Measurements from ENCODE around the gene MYO3A. TPM values are rescaled to one million over a fixed set of nuclear protein-coding genes. Genes with fewer than 3 reads are reported as not detected.

Gene MYO3A, protein sequence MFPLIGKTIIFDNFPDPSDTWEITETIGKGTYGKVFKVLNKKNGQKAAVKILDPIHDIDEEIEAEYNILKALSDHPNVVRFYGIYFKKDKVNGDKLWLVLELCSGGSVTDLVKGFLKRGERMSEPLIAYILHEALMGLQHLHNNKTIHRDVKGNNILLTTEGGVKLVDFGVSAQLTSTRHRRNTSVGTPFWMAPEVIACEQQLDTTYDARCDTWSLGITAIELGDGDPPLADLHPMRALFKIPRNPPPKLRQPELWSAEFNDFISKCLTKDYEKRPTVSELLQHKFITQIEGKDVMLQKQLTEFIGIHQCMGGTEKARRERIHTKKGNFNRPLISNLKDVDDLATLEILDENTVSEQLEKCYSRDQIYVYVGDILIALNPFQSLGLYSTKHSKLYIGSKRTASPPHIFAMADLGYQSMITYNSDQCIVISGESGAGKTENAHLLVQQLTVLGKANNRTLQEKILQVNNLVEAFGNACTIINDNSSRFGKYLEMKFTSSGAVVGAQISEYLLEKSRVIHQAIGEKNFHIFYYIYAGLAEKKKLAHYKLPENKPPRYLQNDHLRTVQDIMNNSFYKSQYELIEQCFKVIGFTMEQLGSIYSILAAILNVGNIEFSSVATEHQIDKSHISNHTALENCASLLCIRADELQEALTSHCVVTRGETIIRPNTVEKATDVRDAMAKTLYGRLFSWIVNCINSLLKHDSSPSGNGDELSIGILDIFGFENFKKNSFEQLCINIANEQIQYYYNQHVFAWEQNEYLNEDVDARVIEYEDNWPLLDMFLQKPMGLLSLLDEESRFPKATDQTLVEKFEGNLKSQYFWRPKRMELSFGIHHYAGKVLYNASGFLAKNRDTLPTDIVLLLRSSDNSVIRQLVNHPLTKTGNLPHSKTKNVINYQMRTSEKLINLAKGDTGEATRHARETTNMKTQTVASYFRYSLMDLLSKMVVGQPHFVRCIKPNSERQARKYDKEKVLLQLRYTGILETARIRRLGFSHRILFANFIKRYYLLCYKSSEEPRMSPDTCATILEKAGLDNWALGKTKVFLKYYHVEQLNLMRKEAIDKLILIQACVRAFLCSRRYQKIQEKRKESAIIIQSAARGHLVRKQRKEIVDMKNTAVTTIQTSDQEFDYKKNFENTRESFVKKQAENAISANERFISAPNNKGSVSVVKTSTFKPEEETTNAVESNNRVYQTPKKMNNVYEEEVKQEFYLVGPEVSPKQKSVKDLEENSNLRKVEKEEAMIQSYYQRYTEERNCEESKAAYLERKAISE (N-terminal part only)
- not detected for total RNA-seq
- 0.11 TPM for polyA plus RNA-seq
- long read RNA-seq, donor 1 = 0 reads
- long read RNA-seq, donor 2 = 0 reads
- long read RNA-seq, donor 3 = 0 reads
- long read RNA-seq, donor 4 = 0 reads

DNA sequence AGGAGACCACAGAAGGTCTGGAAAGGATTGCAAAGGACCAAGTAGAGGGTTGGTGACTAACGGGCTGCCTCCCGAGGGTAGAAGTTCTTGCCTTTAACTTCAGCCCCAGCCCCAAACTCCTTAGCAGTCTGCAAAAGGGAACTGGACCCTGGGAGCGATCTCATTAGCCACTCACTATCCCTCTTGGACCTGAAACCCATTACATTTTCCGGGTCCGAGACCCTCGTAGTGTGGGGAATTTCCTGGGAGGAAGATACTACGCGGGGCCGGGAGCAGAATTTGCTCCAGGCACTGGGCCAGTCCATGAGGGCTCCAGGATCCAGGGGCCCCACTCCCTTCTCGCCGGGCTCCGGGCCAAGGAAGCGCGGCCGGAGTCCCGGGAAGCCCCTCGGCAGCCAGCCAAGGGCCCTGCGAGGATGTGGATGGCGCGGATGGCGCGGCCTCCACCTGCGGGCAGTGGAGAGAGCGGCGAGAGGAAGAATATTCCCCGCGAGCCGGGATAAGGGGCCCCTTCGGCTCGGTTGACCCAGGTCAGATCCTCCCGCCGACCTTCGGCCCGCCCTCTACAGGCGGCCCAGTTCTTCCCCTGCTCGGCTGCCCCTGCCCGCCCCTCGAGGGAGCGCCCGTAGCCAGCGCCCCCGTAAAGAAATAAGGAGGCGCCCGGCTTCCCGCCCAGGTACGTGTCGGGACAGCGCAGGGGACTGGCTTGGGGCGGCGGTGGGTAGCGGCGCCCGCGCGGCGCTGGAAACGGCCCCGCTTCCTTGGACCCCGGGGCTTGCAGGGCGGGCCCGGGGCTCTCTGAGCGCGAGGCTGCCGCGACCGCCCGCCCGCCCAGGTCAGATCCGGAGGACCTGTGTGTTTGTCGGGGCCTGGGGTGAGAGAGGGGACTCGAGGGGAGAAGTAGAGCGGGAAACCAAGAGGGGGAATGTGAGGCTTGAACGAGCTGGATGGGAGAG is at the start of gene MYO3A:
TSS of gene MYO3A (plus strand) at position 577 of the 956 bp plus-strand sequence. CDS start 17,882 bp downstream, outside the sequence.
- 4% methylated on average over 73 of the region's 73 CpGs for WGBS
- ATAC-seq = peak; percentile 35 to 36
- peak in 2 of 3 donors; percentile 60 to 61 for DNase-seq
- H3K27me3 ChIP-seq (ENCODE audit: control insufficient read depth, insufficient read depth) = peaks cover 4% of the 10 kb centered on the region
- H3K9me3 ChIP-seq (ENCODE audit: control insufficient read depth, low read length) = no peaks in the 10 kb centered on the region
- intact Hi-C loops (cut with DNase I) = no loop called here
- H3K27ac ChIP-seq (ENCODE audit: low read length) = no peak within 1 kb of the TSS
- peak within 1 kb of the TSS; percentile 35 for H3K4me3 ChIP-seq (ENCODE audit: low read length)
- H3K4me1 ChIP-seq (ENCODE audit: control insufficient read depth, insufficient read depth, low read length) = no peaks in the 10 kb centered on the region

DNA sequence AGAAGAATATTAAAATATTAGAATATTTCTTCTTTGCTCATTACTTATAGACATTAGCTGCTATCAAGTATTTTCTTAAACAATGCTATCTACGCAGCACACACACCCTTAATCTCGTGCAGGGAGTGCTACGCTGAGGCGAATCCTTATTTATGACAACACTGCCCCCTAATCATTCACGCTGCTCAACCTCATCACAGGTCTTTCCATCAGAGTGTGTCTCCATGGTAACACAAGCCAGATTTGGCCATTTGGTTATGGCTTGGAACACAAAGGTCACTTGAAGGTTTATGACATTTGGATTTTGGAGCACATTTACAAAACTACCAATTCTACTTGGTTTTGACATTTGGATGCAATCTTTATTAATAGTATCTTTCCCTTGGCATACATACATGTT is 45.4 kb upstream of the MYO3A start:
- Histone ChIP-seq H3K27me3 (ENCODE audit: control insufficient read depth, insufficient read depth) (no peaks in the 10 kb centered on the region), H3K4me1 (ENCODE audit: control insufficient read depth, insufficient read depth, low read length) (no peaks in the 10 kb centered on the region), H3K4me3 (ENCODE audit: low read length) (no peak overlapping the region), H3K9me3 (ENCODE audit: control insufficient read depth, low read length) (peaks cover 2% of the 10 kb centered on the region), H3K27ac (ENCODE audit: low read length) (no peak overlapping the region)
- DNase-seq = no peak
- ATAC-seq = no peak
- WGBS = 57% methylated on average over 5 of the region's 5 CpGs
- intact Hi-C loops (cut with DNase I) = no loop called here

DNA sequence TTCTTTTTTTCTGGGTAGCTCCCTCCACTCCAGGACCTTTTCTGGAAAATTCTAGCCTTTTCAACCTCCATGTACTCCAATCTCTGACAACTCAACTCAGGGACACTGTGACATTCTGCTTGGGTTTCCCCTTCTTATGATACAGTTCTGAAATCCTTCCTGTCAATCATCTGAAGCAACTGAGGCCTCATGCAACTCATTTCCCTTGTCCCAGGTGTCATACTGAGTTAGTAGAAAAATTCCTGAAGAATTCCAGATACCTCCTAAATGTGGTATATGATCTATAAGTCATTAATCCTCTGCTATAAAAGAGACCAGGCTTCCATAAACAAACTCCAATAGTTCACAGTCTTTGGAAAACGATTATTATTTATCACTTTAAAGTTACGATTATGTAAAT is 43.0 kb upstream of the MYO3A start:
- no peak for ATAC-seq
- Histone ChIP-seq H3K27me3 (ENCODE audit: control insufficient read depth, insufficient read depth) (no peaks in the 10 kb centered on the region), H3K27ac (ENCODE audit: low read length) (no peak overlapping the region), H3K4me1 (ENCODE audit: control insufficient read depth, insufficient read depth, low read length) (no peaks in the 10 kb centered on the region), H3K9me3 (ENCODE audit: control insufficient read depth, low read length) (peaks cover 2% of the 10 kb centered on the region), H3K4me3 (ENCODE audit: low read length) (no peak overlapping the region)
- intact Hi-C loops (cut with DNase I) = no loop called here
- WGBS = 89% methylated on average over 2 of the region's 2 CpGs
- DNase-seq = no peak

DNA sequence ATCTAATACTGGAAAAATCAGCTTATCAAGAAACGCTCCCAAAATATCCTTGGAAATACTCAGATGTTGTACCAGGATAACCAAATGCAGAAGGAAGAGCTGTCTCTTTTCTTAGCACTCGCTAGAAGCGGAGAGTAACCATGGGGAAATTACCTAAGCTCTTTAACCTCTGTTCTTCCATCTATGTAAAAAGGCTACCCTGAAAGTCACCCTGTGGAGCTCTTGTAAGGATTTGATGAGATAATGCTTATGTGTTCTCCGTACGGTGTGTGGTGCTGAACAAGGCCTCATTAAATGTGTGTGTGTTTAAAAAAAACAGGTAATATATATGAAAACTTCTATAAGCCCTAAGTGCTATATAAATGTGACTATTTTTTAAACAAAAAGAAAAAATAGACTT is 38.2 kb upstream of the MYO3A start:
- no peak overlapping the region for H3K27ac ChIP-seq (ENCODE audit: low read length)
- intact Hi-C loops (cut with DNase I) = no loop called here
- no peaks in the 10 kb centered on the region for H3K4me1 ChIP-seq (ENCODE audit: control insufficient read depth, insufficient read depth, low read length)

DNA sequence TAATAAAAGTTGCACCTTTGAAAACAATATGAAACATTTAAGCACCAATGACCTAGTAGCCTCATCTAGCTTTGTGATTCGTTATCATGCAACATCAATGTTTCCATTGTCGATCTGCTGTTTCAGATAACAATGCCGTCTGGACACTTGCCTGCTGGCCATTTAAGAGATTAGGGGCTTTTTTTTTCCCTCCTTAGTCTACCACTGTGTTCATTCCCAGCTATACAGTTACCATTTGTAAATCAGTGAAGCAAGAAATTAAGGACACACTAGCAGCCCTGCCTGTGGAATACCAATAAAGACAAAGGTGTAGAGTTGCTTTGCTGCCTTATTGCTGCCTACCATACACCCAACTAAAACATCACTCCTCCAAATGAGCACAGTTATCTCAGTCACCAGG is 37.6 kb upstream of the MYO3A start:
- H3K27me3 ChIP-seq (ENCODE audit: control insufficient read depth, insufficient read depth) = no peaks in the 10 kb centered on the region
- H3K9me3 ChIP-seq (ENCODE audit: control insufficient read depth, low read length) = peaks cover 2% of the 10 kb centered on the region
- 15% methylated on average over 3 of the region's 3 CpGs for WGBS
- no peak overlapping the region for H3K4me3 ChIP-seq (ENCODE audit: low read length)
- no peak for DNase-seq
- no peaks in the 10 kb centered on the region for H3K4me1 ChIP-seq (ENCODE audit: control insufficient read depth, insufficient read depth, low read length)
- no peak for ATAC-seq
- intact Hi-C loops (cut with DNase I) = no loop called here
- no peak overlapping the region for H3K27ac ChIP-seq (ENCODE audit: low read length)

More for the DNA sequence above, 38.2 kb upstream of the MYO3A start:
- Histone ChIP-seq H3K27me3 (ENCODE audit: control insufficient read depth, insufficient read depth) (no peaks in the 10 kb centered on the region), H3K4me3 (ENCODE audit: low read length) (no peak overlapping the region), H3K9me3 (ENCODE audit: control insufficient read depth, low read length) (peaks cover 2% of the 10 kb centered on the region)
- WGBS = 59% methylated on average over 5 of the region's 5 CpGs
- ATAC-seq (no peak), DNase-seq (no peak)

DNA sequence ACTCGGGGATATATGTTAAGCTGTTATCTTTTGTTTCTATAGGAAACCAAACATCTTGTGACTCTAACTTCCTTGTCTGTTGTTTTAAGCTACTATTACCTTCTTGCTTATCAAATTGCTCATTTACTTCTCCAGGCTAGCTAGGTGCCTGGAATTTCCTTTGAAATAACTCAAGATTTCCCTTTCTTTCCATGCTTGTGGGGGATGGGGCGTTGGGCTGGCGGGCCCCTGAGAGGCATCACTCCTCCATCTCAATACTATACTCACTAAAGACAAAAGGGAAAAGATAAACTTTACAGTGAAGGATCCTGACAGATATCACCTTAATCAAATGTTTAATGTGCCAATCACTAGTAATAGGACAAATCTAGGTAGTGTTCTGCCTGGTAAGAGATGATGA is 34.7 kb upstream of the MYO3A start:
- Histone ChIP-seq H3K4me1 (ENCODE audit: control insufficient read depth, insufficient read depth, low read length) (no peaks in the 10 kb centered on the region), H3K9me3 (ENCODE audit: control insufficient read depth, low read length) (no peaks in the 10 kb centered on the region), H3K27ac (ENCODE audit: low read length) (no peak overlapping the region), H3K27me3 (ENCODE audit: control insufficient read depth, insufficient read depth) (no peaks in the 10 kb centered on the region), H3K4me3 (ENCODE audit: low read length) (no peak overlapping the region)
- no peak for DNase-seq
- intact Hi-C loops (cut with DNase I) = no loop called here
- 54% methylated on average over 3 of the region's 3 CpGs for WGBS
- ATAC-seq = no peak

DNA sequence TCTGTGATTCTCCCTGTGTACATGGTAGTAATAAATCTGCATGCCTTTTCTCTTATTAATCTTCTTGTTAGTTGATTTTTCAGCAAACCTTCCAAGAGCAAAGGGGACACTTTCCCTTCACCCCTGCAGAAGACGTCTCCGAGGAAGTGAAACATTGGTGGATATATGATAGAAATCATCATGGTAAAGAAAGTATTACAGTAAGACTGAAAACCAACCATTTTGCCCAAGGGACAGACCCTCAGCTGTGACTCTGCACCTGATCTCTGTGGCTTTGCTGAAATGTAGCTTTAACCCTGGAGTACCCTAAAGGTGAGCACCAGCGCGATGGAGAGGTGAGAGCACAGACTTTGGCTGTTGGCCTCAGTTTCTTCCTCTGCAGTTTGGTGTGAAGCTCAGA is 32.8 kb upstream of the MYO3A start:
- H3K4me3 ChIP-seq (ENCODE audit: low read length) = no peak overlapping the region
- no peaks in the 10 kb centered on the region for H3K27me3 ChIP-seq (ENCODE audit: control insufficient read depth, insufficient read depth)
- WGBS = 90% methylated on average over 4 of the region's 4 CpGs
- H3K4me1 ChIP-seq (ENCODE audit: control insufficient read depth, insufficient read depth, low read length) = no peaks in the 10 kb centered on the region
- H3K9me3 ChIP-seq (ENCODE audit: control insufficient read depth, low read length) = no peaks in the 10 kb centered on the region
- H3K27ac ChIP-seq (ENCODE audit: low read length) = no peak overlapping the region
- DNase-seq (no peak), ATAC-seq (no peak)
- intact Hi-C loops (cut with DNase I) = no loop called here

DNA sequence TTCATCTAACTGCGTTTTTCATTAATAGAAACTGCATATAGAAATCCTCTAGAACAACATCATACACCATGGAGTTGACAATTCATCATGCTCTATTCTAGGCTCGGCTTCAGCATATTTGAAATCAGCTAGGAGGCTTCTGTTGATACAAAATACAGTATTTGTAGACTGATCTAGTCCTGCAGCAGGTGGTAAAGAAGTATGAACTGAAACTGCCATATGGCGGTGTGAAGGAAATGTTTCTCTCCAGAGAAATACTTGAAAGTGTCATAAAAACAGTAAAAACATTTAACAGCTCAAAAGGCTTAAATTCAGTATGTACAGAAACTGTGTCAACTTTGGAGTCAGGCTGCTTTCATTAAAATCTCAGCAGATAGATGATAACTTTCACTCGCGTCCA is 32.0 kb upstream of the MYO3A start:
- Histone ChIP-seq H3K27me3 (ENCODE audit: control insufficient read depth, insufficient read depth) (no peaks in the 10 kb centered on the region), H3K9me3 (ENCODE audit: control insufficient read depth, low read length) (no peaks in the 10 kb centered on the region), H3K4me3 (ENCODE audit: low read length) (no peak overlapping the region), H3K4me1 (ENCODE audit: control insufficient read depth, insufficient read depth, low read length) (no peaks in the 10 kb centered on the region), H3K27ac (ENCODE audit: low read length) (no peak overlapping the region)
- WGBS = 76% methylated on average over 5 of the region's 5 CpGs
- ATAC-seq (no peak), DNase-seq (no peak)
- intact Hi-C loops (cut with DNase I) = no loop called here

DNA sequence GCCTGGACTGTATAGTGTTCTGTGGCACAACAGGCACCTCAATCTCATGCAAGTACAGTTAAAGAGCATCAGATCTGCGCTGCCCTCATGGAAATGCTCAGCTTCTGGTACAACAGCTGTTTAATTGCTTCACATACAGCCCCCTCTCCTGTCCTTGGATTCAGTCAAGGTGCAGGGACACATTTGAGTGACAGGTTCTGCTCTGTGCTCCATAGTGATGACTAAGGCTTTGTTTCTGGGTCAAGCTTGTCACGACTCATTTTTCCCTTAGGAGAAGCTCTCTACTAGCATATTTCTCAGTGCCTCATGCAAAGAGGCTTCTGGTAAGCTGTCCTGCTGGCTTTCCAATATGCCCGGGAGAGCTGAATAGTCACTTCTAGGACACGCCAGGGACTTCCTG is 26.8 kb upstream of the MYO3A start:
- H3K4me1 ChIP-seq (ENCODE audit: control insufficient read depth, insufficient read depth, low read length) = no peaks in the 10 kb centered on the region
- 48% methylated on average over 4 of the region's 4 CpGs for WGBS
- no peaks in the 10 kb centered on the region for H3K9me3 ChIP-seq (ENCODE audit: control insufficient read depth, low read length)
- no peak for DNase-seq
- no peaks in the 10 kb centered on the region for H3K27me3 ChIP-seq (ENCODE audit: control insufficient read depth, insufficient read depth)
- no peak for ATAC-seq
- no peak overlapping the region for H3K4me3 ChIP-seq (ENCODE audit: low read length)
- intact Hi-C loops (cut with DNase I) = no loop called here
- H3K27ac ChIP-seq (ENCODE audit: low read length) = no peak overlapping the region

DNA sequence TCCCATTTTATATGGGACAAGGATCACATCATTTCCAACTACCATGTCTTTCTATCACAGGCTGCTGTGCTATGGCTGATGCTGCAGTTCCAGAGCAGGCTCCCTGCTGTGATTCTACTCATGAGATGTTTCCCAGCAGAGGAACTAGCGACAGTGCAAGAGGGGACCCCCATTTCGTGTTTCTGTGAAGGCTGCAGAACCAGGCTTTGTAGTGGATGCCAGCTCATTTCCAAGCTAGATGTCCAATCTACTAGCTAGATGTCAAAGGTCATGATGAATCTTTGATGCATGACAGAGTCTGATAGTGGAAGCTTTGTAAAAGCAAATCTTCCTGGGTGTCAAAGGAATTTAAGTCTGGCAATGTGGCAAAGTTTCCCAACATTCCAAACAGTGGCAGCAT is 21.2 kb upstream of the MYO3A start:
- 7% methylated on average over 2 of the region's 2 CpGs for WGBS
- H3K27me3 ChIP-seq (ENCODE audit: control insufficient read depth, insufficient read depth) = no peaks in the 10 kb centered on the region
- ATAC-seq (no peak), DNase-seq (no peak)
- H3K27ac ChIP-seq (ENCODE audit: low read length) = no peak overlapping the region
- H3K4me1 ChIP-seq (ENCODE audit: control insufficient read depth, insufficient read depth, low read length) = no peaks in the 10 kb centered on the region
- no peak overlapping the region for H3K4me3 ChIP-seq (ENCODE audit: low read length)
- no peaks in the 10 kb centered on the region for H3K9me3 ChIP-seq (ENCODE audit: control insufficient read depth, low read length)
- intact Hi-C loops (cut with DNase I) = no loop called here

Measured in right cardiac atrium (tissue), 5 donors.